GM19468 (cell line): ENCODE data around the gene PHF14.
A peak's percentile ranks its signal among the peaks of the same experiment; 100 is the strongest.

Experiments
- ATAC-seq: cut with Tn5 transposase; IDR thresholded peaks from one replicate; pipeline ENCODE4 v1.9.1; 2021; ENCODE audit warnings: mild to moderate bottlenecking, moderate library complexity, moderate number of reproducible peaks; ENCODE audit not compliant: unreplicated experiment; ENCODE audit errors: extremely low read depth

PHF14 gene

GRCh38 chr7:11194492-11194891 is 220.8 kb downstream of the PHF14 start:
- ATAC-seq = no peak

GRCh38 chr7:11195502-11195901 is 221.8 kb downstream of the PHF14 start:
- ATAC-seq = no peak

GRCh38 chr7:11196143-11196542 is 222.5 kb downstream of the PHF14 start:
- ATAC-seq = no peak

- no peak for ATAC-seq
These were observed 229.6 kb downstream of the PHF14 start for GRCh38 chr7:11203224-11203623.

- no peak for ATAC-seq
These were observed 230.0 kb downstream of the PHF14 start for GRCh38 chr7:11203683-11204082.

GRCh38 chr7:11206177-11206899 is 232.7 kb downstream of the PHF14 start:
- no peak for ATAC-seq

GRCh38 chr7:11207565-11207964 is 233.9 kb downstream of the PHF14 start:
- no peak for ATAC-seq

- ATAC-seq = no peak
These were observed 235.3 kb downstream of the PHF14 start for GRCh38 chr7:11208883-11209465.

GRCh38 chr7:11210374-11210773 is 236.7 kb downstream of the PHF14 start:
- no peak for ATAC-seq

- ATAC-seq = peak; percentile 71
These were observed 238.5 kb downstream of the PHF14 start for GRCh38 chr7:11212080-11212711.

GRCh38 chr7:11212816-11213215 is 239.1 kb downstream of the PHF14 start:
- ATAC-seq = no peak

GRCh38 chr7:11213266-11213665 is 239.6 kb downstream of the PHF14 start:
- no peak for ATAC-seq

- no peak for ATAC-seq
These were observed 242.6 kb downstream of the PHF14 start for GRCh38 chr7:11216276-11216675.

- ATAC-seq = no peak
These were observed 244.3 kb downstream of the PHF14 start for GRCh38 chr7:11217848-11218565.
